ENCODE results near the gene CACNA1C. TPM values are rescaled to one million over a fixed set of nuclear protein-coding genes. Genes with fewer than 3 reads are reported as not detected.

Gene CACNA1C
- total RNA-seq, 4 donors from 2014 or later: 2.0 to 4.2 (median 2.5) TPM

- WGBS, 2 donors: 75 to 76% methylated on average over 11 of the region's 11 CpGs
- peaks cover 6 to 25% of the 10 kb centered on the region in 2 donors for H3K4me1 ChIP-seq
- no peaks in the 10 kb centered on the region for H3K27me3 ChIP-seq
- no peaks in the 10 kb centered on the region for H3K36me3 ChIP-seq
- TF ChIP-seq POLR2A (IDR thresholded peaks at IDR 0.05): no peak
- no peak for TF ChIP-seq CTCF (IDR thresholded peaks at IDR 0.05)
- H3K27ac ChIP-seq: no peak overlapping the region
- H3K9me3 ChIP-seq: no peaks in the 10 kb centered on the region
- no peak for DNase-seq
- intact Hi-C loops (cut with DNase I): loop anchor here (10.0 kb wide), 1 partner anchor 93 kb away; no protein-coding TSS in a partner anchor
- H3K4me3 ChIP-seq (replicated peaks in 1 of 3): no peak overlapping the region
Measured at GRCh38 chr12:2492236-2492635, 439.4 kb downstream of the CACNA1C start.

- H3K4me1 ChIP-seq: peaks cover 6 to 25% of the 10 kb centered on the region in 2 donors
- no peak for TF ChIP-seq POLR2A (IDR thresholded peaks at IDR 0.05)
- no peak for TF ChIP-seq CTCF (IDR thresholded peaks at IDR 0.05)
- H3K4me3 ChIP-seq (replicated peaks in 1 of 3): no peak overlapping the region
- WGBS, 2 donors: 94 to 96% methylated on average over 16 of the region's 16 CpGs
- no peaks in the 10 kb centered on the region for H3K27me3 ChIP-seq
- H3K9me3 ChIP-seq: no peaks in the 10 kb centered on the region
- intact Hi-C loops (cut with DNase I): loop anchor here (10.0 kb wide), 1 partner anchor 92 kb away; no protein-coding TSS in a partner anchor
- H3K36me3 ChIP-seq: no peaks in the 10 kb centered on the region
- no peak for DNase-seq
- no peak overlapping the region for H3K27ac ChIP-seq
Measured at GRCh38 chr12:2493086-2493485, 440.3 kb downstream of the CACNA1C start.

- Histone ChIP-seq H3K27ac (peak overlapping the region; percentile 35 to 62 (median 55)), H3K4me1 (peaks cover 10 to 37% of the 10 kb centered on the region in 2 donors), H3K36me3 (no peaks in the 10 kb centered on the region), H3K4me3 (replicated peaks in 1 of 3) (no peak overlapping the region), H3K9me3 (no peaks in the 10 kb centered on the region), H3K27me3 (no peaks in the 10 kb centered on the region)
- intact Hi-C loops (cut with DNase I): loop anchor here (10.0 kb wide), 1 partner anchor 90 kb away; no protein-coding TSS in a partner anchor
- TF ChIP-seq CTCF (IDR thresholded peaks at IDR 0.05) (no peak), POLR2A (IDR thresholded peaks at IDR 0.05) (no peak)
- peak in 1 of 2 donors; percentile 25 for DNase-seq
- 40 to 63% methylated on average over 8 of the region's 8 CpGs for WGBS, 2 donors
Measured at GRCh38 chr12:2494486-2495192, 441.9 kb downstream of the CACNA1C start.

GRCh38 chr12:2495417-2496112 lies 442.8 kb downstream of the CACNA1C start:
- Histone ChIP-seq H3K27me3 (no peaks in the 10 kb centered on the region), H3K9me3 (no peaks in the 10 kb centered on the region), H3K27ac (peak overlapping the region; percentile 35 to 62 (median 55)), H3K4me3 (replicated peaks in 1 of 3) (no peak overlapping the region), H3K4me1 (peaks cover 10 to 37% of the 10 kb centered on the region in 2 donors), H3K36me3 (no peaks in the 10 kb centered on the region)
- TF ChIP-seq CTCF (IDR thresholded peaks at IDR 0.05): no peak
- TF ChIP-seq POLR2A (IDR thresholded peaks at IDR 0.05): no peak
- no peak for DNase-seq
- WGBS, 2 donors: 75 to 83% methylated on average over 6 of the region's 6 CpGs
- intact Hi-C loops (cut with DNase I): loop anchor here (10.0 kb wide), 1 partner anchor 89 kb away; no protein-coding TSS in a partner anchor
